GM18858 (cell line): ENCODE results near the gene CDC6.

Source experiments
- ATAC-seq: cut with Tn5 transposase; IDR thresholded peaks from one replicate; pipeline ENCODE4 v1.9.1; 2021; ENCODE audit not compliant: unreplicated experiment

The CDC6 gene

GRCh38 chr17:40338941-40339649, 51.4 kb downstream of the CDC6 start:
- no peak for ATAC-seq

GRCh38 chr17:40340327-40340726, 52.6 kb downstream of the CDC6 start:
- no peak for ATAC-seq

GRCh38 chr17:40340880-40341807, 53.5 kb downstream of the CDC6 start:
- ATAC-seq = no peak

GRCh38 chr17:40341808-40342503, 54.3 kb downstream of the CDC6 start:
- ATAC-seq = no peak

- no peak for ATAC-seq
Measured at GRCh38 chr17:40342504-40343218, 55.0 kb downstream of the CDC6 start.

- ATAC-seq = no peak
Measured at GRCh38 chr17:40343219-40344119, 55.8 kb downstream of the CDC6 start.

- ATAC-seq = no peak
Measured at GRCh38 chr17:40344421-40345160, 56.9 kb downstream of the CDC6 start.

GRCh38 chr17:40345161-40345993, 57.7 kb downstream of the CDC6 start:
- ATAC-seq = no peak

- no peak for ATAC-seq
Measured at GRCh38 chr17:40345994-40346764, 58.5 kb downstream of the CDC6 start.

- ATAC-seq = no peak
Measured at GRCh38 chr17:40346765-40347158, 59.1 kb downstream of the CDC6 start.

GRCh38 chr17:40347319-40348135, 59.8 kb downstream of the CDC6 start:
- ATAC-seq = no peak

- ATAC-seq = no peak
Measured at GRCh38 chr17:40348136-40348504, 60.4 kb downstream of the CDC6 start.

GRCh38 chr17:40348562-40349476, 61.1 kb downstream of the CDC6 start:
- ATAC-seq = no peak

- no peak for ATAC-seq
Measured at GRCh38 chr17:40349477-40349894, 61.8 kb downstream of the CDC6 start.

GRCh38 chr17:40349895-40350688, 62.4 kb downstream of the CDC6 start:
- no peak for ATAC-seq
